GM21367 (cell line): Measurements from ENCODE around the gene TNFRSF1A.
"Not testable (repeated sequence)": the region's sequence is repeated elsewhere in the genome, so short reads cannot be mapped to it uniquely, and the experiment has no call there.

ENCODE experiments used
- ATAC-seq: cut with Tn5 transposase; IDR thresholded peaks from one replicate; pipeline ENCODE4 v1.9.1; 2021; ENCODE audit not compliant: unreplicated experiment

TNFRSF1A gene

DNA sequence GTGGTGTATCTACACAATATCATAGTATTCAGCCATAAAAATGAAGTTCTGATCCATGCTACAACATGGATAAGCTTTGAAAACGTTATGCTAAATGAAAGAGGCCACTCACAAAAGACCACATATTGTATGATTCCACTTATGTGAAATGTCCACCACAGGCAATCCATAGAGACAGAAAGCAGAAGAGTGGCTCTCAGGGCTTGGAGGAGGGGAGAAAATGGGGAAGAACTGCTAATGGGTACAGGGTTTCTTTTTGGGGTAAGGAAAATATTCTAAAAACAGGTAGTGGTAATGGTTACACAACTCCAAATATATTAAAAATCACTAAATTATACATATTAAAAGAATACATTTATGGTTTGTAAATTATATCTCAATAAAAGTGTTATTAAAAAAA, 17.0 kb upstream of the TNFRSF1A start:
- ATAC-seq, result no peak

DNA sequence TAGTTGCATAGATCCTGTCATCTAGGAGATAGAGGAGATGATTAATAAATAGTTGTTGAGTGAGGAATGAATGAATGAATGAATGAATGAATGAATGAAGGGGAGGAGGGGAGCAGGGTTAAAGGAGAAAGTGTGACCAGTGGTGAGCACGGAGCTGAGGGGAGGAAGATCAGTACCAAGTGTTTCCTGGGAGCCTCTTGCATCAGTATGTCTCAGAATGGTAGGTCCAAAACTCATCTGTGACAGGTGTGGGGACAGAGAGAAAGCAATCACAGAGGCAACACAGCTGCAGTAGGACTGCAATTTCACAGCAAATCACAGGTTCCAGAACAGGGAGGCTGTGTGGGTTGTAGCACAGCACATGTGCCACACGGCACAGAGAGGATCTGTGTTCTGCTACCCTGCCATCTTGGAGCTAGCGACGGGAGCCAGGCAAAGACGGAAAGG, 14.5 kb upstream of the TNFRSF1A start:
- no peak for ATAC-seq

DNA sequence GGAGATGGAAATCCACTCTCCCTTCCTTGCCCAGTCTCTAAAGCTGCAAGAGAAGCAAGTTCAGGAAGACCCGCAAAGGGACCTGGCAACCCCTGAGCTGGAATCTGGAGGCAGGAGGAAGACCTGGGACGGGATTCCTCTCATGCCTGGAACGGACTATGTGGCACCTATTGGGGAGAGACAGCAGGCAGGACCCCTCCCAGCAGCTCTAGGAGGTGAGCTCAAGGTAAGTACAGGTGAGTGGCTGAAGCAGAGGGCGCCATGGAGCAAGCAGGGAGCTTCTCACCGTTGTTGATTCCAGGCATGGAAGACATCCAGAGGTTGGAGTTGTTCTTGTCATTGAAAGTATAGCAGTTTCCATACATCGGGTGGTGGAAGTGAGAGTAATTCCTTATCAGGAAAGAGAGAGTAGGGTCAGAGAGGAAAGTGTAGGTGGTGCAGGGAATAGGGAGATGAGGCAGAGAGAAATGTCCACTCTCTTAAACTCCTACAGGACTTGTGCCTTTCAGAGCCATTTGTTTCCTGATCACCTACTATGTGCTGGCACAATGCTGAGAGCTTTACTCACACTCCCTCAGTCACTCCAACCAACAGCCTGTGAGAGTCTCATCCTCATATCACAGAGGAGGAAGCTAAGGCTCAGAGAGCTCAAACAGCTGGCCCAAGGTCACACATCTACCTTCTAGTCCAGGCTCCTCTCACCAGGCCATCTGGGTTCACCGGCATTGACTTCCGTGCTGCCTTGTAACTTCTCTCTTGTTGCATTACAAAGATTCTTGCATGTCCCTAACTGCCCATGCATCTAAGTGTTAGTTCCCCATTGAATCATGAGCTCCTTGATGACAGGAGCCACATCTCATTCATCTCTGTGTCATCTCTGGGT, 13.9 kb upstream of the TNFRSF1A start:
- ATAC-seq, result no peak

DNA sequence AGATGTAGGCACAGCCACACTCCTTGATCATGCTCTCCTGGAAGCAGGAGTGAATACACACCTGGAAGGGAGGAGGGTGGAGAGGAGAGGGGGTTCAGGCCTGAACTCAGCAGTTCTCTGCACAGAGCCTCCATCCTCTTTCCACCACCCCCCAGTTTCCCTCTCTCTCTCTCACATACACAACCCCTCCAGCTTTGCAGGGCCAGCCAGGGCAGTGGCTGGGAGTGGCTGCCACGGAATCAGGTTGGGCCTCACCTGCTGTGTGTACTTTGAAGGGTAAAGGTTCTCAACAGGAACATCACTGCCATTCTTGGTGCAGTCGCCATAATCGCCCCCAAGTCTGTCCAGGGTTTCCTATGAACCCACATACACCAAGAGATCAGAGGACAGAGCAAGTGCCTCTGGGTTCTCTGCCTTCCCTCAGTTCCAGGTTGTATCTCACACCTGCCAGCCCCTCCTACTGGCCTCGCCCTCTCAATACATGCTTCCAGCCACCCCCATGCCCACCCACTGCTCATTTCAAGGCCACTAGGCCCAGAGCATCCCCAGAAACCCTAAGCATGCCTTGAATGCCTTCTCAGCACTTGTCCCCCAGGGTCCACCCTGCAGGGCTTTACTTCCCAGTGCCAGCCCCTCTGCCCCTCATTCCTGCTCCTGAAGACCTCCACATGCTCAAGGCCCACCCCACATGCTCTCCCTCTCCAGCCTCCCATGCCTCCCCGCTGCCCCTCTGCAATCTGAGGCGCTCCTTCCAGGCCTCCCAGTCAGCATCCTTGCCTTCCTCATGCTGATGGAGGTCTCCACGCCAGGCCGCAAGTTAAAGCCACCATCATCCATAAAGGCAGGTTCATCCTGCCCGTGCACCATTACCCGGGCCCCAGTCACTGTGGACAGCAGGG, 12.9 kb upstream of the TNFRSF1A start:
- ATAC-seq, result no peak

DNA sequence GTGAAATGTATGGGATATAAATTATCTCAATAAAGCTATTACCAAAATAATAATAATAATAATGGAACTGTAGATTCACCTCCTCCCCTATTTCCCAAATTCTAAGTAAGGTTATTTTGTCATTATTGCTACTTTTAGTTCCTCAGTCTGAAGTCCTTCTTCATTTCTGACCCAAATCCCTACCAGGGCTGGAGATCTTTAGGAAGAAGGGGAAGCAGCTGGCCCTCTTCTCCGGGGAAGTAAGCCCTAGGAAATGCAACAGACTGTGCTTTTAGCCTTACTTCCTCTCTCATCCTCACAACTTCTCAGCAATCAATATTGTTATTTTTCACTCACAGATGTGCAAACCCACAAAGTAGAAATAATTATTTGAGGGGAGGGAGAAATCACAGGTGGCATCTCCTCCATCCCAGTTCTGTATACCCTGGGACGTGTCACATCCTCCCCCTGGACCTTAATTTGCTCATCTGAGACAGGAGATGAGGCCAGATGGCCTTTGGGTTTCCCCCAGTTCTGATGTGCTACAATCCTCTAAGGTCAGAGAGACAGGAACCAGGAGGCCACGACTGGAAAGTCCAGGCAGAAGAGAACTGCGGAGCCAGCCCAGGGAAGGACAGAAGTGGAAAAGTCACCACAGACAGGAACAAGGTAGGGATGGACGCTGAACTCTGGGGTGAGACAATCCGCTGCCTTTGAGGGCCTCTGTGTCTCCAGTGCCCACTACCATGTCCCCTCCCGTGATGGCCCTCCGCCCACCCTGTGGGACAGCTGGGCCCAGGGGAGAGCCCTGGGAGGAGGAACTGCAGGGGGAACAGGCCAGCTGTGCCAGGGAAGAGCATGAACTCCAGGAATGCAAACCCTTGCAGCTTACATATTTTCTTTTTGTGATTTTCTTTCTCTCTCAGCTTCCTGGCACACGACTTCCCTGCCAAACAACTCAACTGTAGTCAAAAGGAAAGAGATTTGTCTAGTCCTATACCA, 10.6 kb upstream of the TNFRSF1A start:
- no peak for ATAC-seq

DNA sequence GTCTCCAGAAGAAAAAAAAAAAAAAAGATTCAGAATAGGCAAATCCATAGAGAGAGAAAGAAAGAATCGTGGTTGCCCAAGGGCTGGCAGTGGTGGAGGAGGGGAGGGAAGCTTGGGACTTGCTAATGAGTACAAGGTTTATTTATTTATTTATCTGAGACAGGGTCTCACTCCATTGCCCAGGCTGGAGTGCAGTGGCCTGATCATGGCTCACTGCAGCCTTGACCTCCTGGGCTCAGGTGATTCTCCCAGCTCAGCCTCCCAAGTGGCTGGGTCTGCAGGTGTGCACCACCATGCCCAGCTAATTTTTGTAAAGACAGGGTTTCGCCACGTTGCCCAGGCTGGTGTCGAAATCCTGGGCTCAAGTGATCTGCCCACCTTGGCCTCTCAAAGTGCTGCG, 9.7 kb upstream of the TNFRSF1A start:
- ATAC-seq, result no peak

DNA sequence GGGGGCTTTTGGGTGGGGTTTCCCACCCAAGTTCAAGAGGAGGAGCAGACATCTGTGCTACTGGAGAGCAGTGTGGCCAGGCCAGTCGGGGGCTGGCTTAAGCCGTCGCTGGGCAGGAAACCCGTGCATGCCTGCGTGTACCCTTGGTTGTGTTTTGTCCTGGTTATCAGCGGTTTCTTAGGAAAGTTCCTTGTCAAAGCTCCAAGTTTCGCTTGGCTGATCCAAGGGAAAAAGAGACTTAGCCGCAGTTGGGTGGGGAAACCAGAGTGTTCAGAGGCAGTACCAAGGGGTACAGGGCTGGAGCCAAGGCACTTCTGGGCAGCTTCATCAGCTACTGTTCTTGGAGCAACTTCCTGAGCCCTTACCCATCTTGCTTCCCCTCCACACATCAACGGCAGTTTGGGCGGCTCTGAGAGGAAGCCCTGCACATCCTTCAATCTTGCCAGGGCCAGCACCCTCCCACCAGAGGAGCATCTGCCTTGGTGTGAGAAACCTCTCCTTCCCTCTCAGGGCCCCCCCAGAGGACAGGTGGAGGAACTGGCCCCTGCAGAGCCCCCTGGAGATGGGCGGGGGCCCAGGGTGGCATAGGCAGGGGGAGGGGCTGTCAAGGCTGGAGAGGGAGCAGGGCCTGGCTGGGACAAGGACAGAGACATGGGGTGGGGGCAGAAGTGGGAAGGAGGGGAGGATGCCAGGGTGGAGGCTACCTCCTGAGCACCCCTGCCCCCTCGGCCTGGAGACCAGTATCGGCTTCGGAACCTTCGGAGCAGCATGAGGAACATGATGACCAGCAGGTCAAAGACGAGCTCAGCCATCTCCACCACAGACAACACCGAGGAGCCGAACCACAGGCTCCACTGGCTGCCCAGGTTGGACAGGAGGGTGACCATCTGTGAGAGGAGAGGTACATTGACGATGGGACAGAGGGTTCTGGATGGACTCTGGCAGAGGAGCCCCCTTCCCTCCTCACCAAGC, 5.8 kb upstream of the TNFRSF1A start:
- ATAC-seq, result no peak

DNA sequence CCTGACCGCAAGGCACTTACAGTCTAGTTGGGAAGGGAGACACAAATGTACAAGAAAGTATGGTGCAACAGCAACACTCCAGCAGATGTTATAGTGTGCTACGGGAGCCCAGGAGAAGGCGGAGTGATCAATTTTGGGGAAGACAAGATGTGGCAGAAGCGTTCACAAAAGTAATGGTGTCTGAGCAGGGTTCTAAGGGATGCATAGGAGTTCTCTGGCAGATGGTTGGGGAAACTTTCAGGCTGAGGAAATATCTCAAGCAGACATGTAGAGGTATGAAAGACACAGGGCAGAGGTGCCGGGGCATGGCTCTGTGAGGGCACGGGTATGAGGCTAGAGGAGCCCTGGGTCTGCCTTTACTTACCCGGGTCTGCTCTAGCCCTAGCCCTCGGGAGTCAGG, 5.1 kb upstream of the TNFRSF1A start:
- no peak for ATAC-seq

DNA sequence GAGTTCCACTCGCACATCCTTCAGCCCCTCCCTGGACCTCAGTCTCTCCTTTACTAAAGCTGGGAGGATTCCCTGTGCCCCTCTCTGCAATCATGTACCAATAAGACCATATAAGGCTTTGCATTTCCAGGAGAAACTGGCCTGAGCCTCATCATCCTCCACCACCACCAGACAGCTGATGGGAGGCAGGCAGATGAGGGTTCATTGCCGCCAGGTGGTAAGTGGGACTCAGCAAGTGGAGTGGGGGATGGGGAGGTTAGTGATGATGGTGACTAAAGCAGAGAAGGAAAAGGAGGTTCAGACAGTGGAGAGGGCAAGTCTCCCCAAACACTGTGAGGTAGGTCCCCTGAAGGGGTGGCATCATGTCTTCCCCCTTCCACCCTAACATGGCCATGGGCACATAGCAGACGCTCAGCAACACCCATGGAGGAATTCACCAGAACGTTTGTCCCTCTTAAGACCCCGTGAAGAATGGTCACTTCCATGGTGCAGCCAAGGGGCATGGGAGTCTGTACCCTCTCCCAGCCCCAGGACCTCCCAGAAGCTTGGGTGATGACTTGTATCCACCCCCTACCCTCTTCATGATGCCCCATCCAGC, 4.5 kb upstream of the TNFRSF1A start:
- no peak for ATAC-seq

DNA sequence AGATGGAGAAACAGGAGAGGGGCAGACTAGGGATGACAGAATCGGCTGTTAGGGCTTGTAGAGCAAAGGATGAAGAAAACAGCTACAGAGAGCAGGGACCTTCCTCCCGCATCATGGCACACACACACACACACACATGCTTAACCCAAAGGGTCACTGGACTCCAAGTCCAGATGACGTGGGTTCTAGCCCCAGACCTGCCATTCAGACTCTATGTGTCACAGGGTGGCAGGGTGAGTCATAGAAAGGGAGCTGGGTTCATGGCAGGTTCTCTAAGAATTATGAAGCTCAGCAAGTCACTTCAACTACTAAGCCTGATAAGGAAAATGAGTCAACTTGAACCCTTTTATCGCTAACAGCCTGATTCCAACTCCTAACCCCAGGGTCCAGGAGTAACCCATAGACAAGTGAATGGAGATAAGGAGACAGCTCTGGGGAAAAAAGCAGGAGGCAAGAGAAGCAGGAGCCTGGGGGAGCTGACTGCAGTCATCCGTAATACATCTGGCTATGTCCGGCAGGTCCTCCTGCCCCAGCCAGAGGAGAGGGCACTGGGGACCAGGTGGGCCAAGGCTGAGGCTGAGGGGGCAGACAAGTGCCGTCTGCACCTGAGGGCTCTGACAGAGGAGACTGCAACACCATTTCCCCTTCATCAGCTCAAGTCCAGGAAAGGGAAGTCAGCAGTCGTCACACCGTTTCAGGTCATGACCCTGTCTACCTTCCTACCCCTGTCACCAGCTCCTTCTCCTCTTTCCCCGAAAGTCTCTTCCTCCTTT, 3.6 kb upstream of the TNFRSF1A start:
- ATAC-seq, result no peak

DNA sequence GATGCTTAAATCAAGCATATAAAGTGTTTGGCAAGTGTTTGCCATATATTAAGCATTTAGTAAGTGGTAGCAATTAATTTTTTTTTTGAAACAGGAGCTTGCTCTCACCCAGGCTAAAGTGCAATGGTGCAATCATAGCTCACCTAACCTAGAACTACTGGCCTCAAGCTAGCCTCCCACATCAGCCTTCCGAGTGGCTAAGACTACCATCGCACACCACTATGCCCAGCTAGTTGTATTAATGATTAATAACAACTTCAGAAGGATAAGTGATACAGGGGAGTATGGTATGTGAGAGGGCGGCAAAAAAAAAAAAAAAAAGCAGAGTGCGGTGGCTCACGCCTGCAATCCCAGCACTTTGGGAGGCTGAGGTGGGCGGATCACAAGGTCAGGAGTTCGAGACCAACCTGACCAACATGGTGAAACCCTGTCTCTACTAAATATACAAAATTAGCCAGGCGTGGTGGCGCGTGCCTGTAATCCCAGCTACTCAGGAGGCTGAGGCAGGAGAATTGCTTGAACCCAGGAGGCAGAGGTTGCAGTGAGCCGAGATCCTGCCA, 2.3 kb upstream of the TNFRSF1A start:
- ATAC-seq, result not testable (repeated sequence)

DNA sequence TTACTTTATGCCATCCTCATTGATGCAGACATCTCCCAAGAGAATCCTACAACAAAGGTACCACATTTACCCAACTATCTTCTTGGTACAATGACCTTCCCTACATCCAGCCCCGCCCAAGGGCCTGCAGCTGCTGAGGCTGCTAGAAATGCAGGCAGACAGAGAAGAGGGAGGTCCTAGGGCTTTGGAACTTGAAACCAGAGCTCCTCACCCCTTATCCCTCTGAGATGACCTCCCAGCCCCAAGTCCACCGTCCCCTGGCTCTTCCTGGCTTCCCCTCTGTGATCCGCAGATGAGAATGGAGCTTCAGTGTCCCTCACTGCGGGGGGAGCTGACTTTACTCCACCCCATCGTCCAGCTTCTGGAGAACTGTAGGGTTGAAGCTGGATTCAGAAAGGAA, 1.6 kb upstream of the TNFRSF1A start:
- no peak for ATAC-seq

DNA sequence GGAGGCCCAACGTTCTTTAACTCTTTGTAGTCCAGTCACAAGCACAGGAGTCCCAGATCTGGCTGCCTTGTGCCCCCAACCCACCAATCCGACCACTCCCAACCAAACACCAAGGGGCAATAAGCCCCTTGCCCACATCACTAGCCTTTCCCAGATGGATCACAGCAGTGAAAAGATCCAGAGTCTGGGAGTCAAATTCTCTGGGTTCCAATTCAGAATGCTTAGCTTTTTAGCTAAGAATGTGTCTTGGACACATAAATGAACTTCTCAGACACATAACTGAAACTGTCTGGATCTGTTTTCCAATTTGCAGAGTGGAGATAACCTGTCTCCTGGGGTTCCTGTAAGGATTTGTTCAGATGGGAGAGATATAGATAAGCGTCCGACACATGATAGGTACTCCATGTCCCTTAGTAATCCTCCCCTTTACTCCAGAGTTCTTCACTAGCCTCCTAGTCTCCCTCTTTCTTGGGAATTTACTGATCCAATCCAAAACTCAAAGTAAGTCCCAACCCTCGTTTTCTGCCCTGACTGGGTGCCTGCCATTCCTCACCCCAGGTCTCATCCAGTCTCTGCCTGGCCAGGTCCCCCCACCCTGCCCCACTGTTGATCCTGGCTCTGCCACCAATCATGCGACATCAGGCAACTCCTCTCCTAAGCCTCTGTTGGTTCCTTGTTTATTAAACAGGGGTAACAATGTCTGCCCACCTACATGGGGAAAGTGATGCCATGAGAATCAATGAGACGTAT, 439 bp upstream of the TNFRSF1A start:
- no peak for ATAC-seq

DNA sequence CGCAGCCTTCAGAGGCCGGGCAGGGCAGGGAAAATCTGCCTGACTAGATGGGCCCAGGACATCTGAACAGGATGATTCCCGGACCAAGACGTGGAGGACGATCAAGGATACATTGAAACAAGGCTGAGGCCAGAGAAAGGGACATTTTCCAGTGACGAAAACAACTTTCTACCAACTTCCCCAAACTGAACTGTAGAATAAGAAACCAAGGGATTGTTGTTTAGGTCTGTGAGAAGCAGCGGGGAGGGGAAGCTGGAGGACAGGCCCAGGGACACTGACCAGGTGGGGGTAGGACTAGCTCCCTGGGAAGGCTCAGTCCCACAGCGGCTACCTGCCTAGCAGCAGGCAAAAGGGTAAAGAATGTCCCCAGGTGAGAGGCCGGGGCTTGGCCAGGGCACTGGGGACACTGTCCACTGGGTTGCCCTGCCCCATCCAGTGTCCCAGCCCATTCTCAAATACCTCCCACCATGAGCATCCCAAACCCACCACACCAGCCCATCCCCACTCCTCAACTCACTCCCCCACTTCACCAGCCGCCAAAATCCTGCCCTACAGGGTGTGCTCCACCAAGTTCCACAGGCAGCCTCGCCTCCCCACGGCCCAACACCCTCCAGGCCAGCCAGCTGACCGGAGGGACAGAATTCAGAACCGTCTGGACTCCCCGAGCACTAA, 995 bp downstream of the TNFRSF1A start:
- no peak for ATAC-seq

DNA sequence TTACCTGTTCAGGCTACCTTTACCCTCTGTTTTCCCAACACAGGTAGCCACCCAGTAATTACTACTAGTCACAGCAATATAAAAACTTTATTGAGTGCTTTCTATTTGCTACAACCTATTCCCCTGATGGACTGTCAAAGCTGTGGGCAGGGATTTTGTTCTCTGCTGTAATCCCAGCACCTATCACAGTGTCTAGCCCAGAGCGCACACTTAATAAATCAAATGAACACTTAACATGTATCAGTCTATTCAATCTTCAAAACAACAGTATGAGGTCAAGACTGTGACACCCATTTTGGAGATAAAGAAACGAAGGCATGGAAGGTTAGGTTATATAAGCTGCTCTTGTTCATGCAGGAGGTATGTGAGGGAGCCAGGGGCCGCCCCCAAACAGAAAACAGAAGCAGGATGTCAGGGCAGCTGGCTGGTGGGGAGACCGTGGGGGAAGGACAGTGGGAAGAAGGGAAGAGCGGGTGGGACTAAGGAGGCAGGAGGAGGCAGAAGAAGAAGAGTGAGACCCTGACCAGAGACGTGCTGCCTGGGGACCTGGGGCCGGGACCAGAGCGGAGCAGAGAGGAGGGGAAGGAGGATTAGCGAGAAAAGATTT, 1.7 kb downstream of the TNFRSF1A start:
- no peak for ATAC-seq

DNA sequence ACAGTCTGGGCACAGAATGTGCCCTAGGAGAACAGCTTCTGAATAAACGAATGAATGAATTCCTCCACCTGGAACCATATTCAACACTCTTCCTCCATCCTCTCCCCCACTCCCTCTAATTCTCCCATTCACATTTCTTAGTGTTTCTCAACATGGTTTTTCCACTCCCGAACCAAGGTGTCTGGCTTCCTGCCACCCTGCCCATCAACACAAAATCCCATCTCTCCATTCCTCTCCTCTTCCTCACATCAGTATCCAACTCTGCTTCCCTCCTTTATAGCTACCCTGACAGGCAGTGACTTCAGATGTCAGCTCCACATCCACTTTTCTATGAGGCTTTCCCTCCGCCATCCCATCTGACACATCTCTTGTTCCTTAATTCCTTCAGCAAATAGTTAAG, 2.9 kb downstream of the TNFRSF1A start:
- no peak for ATAC-seq
